PC-3 (cell line): ENCODE results near the gene TMEM126A. TPM values are rescaled to one million over a fixed set of nuclear protein-coding genes. Genes with fewer than 3 reads are reported as not detected.

Source experiments
- ATAC-seq: fragments of 200-7000 bp; cut with Tn5 transposase; 2 replicates; pipeline ENCODE4 v1.9.1; 2020; ENCODE audit warnings: mild to moderate bottlenecking, moderate library complexity
- BruUV-seq: library from RNA; stranded (reverse); fragments of 400-500 nt; replicated peaks from 2 replicates; lab custom pipeline; 2021; lab: Mats Ljungman, UMichigan
- CTCF ChIA-PET: fragments of 300-600 bp; sonication (Branson Sonifier 250); formaldehyde crosslinking; loops from one replicate; lab custom pipeline; 2022; ENCODE audit warnings: antibody characterized with exemption; lab: Charles Lee
- POLR2A ChIA-PET: fragments of 300-600 bp; sonication (Branson Sonifier 250); formaldehyde crosslinking; loops from one replicate; lab custom pipeline; 2022; ENCODE audit warnings: antibody characterized with exemption; ENCODE audit not compliant: unreplicated experiment; lab: Charles Lee
- DNase-seq: peaks from one replicate; pipeline ENCODE4 v3.0.0-alpha.2; 2015
- H2AFZ ChIP-seq: fragments of 300-600 bp; sonication (generic); 2 replicates; pipeline ENCODE4 v1.6.0; 2016; ENCODE audit warnings: antibody characterized with exemption, low read length
- H3F3A ChIP-seq: fragments of 300-600 bp; sonication (generic); one replicate; pipeline ENCODE4 v1.6.0; 2017; ENCODE audit warnings: antibody characterized with exemption, low read length, control low read depth, mild to moderate bottlenecking; ENCODE audit not compliant: unreplicated experiment
- H3K27ac ChIP-seq: fragments of 300-600 bp; sonication (generic); 2 replicates; pipeline ENCODE4 v1.5.1; 2016; ENCODE audit warnings: mild to moderate bottlenecking, low read length
- H3K27me3 ChIP-seq: fragments of 300-600 bp; sonication (generic); 2 replicates; pipeline ENCODE4 v1.6.1; 2016; ENCODE audit warnings: low read length, mixed read lengths
- H3K36me3 ChIP-seq: fragments of 300-600 bp; sonication (generic); 2 replicates; pipeline ENCODE4 v1.6.1; 2016; ENCODE audit warnings: low read depth, mixed run types, low read length, mixed read lengths
- H3K4me1 ChIP-seq: fragments of 300-600 bp; sonication (generic); 2 replicates; pipeline ENCODE4 v1.5.1; 2016; ENCODE audit warnings: low read length; ENCODE audit not compliant: insufficient read depth
- H3K4me2 ChIP-seq: fragments of 300-600 bp; sonication (generic); 2 replicates; pipeline ENCODE4 v1.6.0; 2016; ENCODE audit warnings: low read length
- H3K4me3 ChIP-seq: fragments of 300-600 bp; sonication (generic); 2 replicates; pipeline ENCODE4 v1.5.1; 2016; ENCODE audit warnings: mild to moderate bottlenecking, low read length, mixed read lengths
- H3K79me2 ChIP-seq: fragments of 300-600 bp; sonication (generic); 2 replicates; pipeline ENCODE4 v1.6.1; 2017; ENCODE audit warnings: low read length, mixed read lengths
- H3K9ac ChIP-seq: fragments of 300-600 bp; sonication (generic); 2 replicates; pipeline ENCODE4 v1.6.0; 2016; ENCODE audit warnings: mild to moderate bottlenecking, low read length
- H3K9me2 ChIP-seq: fragments of 300-600 bp; sonication (generic); replicated peaks from 2 replicates; pipeline ENCODE4 v1.6.1; 2016; ENCODE audit warnings: mixed run types, low read length, mixed read lengths
- H3K9me3 ChIP-seq: fragments of 300-600 bp; sonication (generic); 2 replicates; pipeline ENCODE4 v1.6.1; 2016; ENCODE audit warnings: low read length, mixed read lengths
- H4K20me1 ChIP-seq: fragments of 300-600 bp; sonication (generic); 2 replicates; pipeline ENCODE4 v1.6.1; 2016; ENCODE audit warnings: low read length, mixed read lengths
- EZH2 ChIP-seq: fragments of 300-600 bp; sonication (generic); IDR thresholded peaks from one replicate; pipeline ENCODE4 v1.6.1; 2017; ENCODE audit warnings: antibody characterized with exemption, mild to moderate bottlenecking, low read length; ENCODE audit not compliant: unreplicated experiment
- EZH2phosphoT487 ChIP-seq: fragments of 300-600 bp; sonication (generic); IDR thresholded peaks from 2 replicates; pipeline ENCODE4 v1.6.1; 2018; ENCODE audit warnings: mild to moderate bottlenecking, antibody characterized with exemption, low read length, borderline replicate concordance
- intact Hi-C: fragments of 100-400 bp; cut with micrococcal nuclease; formaldehyde crosslinking; loops from 2 replicates; pipeline ENCODE4 v1.9.0; 2023
- total RNA-seq: library from RNA; depleted of rRNA; stranded (reverse); fragments of >200 nt; gene quantifications from 2 replicates; pipeline ENCODE4 v1.2.3, GENCODE V29; 2014
- TF ChIP-seq, protein P1 (sequence below): fragments of 300-600 bp; sonication (generic); conservative IDR thresholded peaks from 2 replicates; pipeline ENCODE4 v1.5.1; 2017; ENCODE audit warnings: antibody characterized with exemption, low read depth, mild to moderate bottlenecking, low read length

TMEM126A gene
- total RNA-seq, 1 experiment from 2014 or later = 37.8 TPM

DNA sequence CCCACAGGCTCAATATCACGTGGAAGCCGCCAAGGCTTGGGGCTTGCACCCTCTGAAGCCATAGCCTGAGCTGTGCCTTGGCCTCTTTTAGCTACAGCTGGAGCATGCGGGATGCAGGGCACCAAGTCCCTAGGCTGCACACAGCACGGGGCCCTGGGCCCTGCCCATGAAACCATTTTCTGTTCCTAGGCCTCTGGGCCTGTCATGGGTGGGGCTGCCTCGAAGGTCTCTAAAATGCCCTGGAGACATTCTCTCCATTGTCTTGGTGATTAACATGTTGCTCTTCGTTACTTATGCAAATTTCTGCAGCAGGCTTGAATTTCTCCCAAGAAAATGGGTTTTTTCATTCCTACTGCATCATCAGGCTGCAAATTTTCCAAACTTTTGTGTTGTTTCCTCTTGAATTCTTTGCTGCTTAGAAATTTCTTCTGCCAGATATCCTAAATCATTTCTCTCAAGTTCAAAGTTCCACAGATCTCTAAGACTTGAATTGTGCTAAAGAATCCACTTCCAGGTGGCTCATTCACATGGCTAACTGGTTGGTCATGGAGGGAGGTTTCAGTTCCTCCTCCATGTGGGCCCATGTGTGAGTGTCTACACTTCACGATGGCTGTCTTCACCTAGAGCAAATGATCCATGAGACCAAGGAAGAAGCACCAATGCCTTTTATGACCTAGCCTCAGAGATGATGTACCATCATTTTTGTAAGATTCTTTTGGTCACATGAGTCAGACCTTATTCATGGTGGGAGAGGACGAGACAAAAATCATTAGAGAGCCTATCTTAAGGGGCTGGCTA lies 24.5 kb downstream of the TMEM126A start:
- CTCF ChIA-PET = no interaction called here
- BruUV-seq = no TSS peak

DNA sequence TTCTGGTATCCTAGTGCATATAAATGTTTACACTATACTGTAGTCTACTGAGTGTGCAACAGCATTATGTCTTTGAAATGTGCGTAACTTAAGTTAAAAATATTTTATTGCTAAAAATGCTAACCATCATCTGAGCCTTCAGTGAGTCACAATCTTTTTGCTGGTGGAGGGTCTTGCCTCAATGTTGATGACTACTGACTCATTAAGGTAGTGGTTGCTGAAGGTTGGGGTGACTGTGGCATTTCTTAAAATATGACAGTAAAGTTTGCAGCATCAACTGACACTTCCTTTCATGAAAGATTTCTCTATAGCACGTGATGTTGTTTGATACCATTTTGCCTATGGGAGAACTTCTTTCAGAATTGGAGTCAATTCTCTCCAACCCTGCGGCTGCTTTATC lies 25.6 kb downstream of the TMEM126A start:
- intact Hi-C loops = no loop called here
- H3K9me3 ChIP-seq = no peaks in the 10 kb centered on the region
- POLR2A ChIA-PET = no interaction called here

More for the DNA sequence above, 24.5 kb downstream of the TMEM126A start:
- H3K4me3 ChIP-seq = no peak overlapping the region
- H2AFZ ChIP-seq = no peak overlapping the region
- intact Hi-C loops = no loop called here
- H3K27ac ChIP-seq = no peak overlapping the region
- H3K9me2 ChIP-seq = no peaks in the 10 kb centered on the region
- no peak for DNase-seq
- H3K4me2 ChIP-seq = no peak overlapping the region
- no peaks in the 10 kb centered on the region for H3K36me3 ChIP-seq
- TF ChIP-seq EZH2phosphoT487 (no peak), EZH2 (no peak)
- TF ChIP-seq, protein P1, sequence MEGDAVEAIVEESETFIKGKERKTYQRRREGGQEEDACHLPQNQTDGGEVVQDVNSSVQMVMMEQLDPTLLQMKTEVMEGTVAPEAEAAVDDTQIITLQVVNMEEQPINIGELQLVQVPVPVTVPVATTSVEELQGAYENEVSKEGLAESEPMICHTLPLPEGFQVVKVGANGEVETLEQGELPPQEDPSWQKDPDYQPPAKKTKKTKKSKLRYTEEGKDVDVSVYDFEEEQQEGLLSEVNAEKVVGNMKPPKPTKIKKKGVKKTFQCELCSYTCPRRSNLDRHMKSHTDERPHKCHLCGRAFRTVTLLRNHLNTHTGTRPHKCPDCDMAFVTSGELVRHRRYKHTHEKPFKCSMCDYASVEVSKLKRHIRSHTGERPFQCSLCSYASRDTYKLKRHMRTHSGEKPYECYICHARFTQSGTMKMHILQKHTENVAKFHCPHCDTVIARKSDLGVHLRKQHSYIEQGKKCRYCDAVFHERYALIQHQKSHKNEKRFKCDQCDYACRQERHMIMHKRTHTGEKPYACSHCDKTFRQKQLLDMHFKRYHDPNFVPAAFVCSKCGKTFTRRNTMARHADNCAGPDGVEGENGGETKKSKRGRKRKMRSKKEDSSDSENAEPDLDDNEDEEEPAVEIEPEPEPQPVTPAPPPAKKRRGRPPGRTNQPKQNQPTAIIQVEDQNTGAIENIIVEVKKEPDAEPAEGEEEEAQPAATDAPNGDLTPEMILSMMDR = no peak
- H3K9ac ChIP-seq = no peak overlapping the region
- H3K27me3 ChIP-seq = no peaks in the 10 kb centered on the region
- no peaks in the 10 kb centered on the region for H3K79me2 ChIP-seq
- H4K20me1 ChIP-seq = no peaks in the 10 kb centered on the region
- no peaks in the 10 kb centered on the region for H3K9me3 ChIP-seq
- no peaks in the 10 kb centered on the region for H3F3A ChIP-seq
- POLR2A ChIA-PET = no interaction called here
- no peak for ATAC-seq
- no peaks in the 10 kb centered on the region for H3K4me1 ChIP-seq

More for the DNA sequence above, 25.6 kb downstream of the TMEM126A start:
- no peak for DNase-seq
- no peak overlapping the region for H3K27ac ChIP-seq
- no peaks in the 10 kb centered on the region for H3K27me3 ChIP-seq
- H3K4me3 ChIP-seq = no peak overlapping the region
- H3K79me2 ChIP-seq = no peaks in the 10 kb centered on the region
- no peaks in the 10 kb centered on the region for H3F3A ChIP-seq
- H3K4me2 ChIP-seq = no peak overlapping the region
- H2AFZ ChIP-seq = no peak overlapping the region
- H3K9me2 ChIP-seq = no peaks in the 10 kb centered on the region
- no peak overlapping the region for H3K9ac ChIP-seq
- TF ChIP-seq, protein P1 = no peak
- TF ChIP-seq EZH2 = no peak
- no peak for TF ChIP-seq EZH2phosphoT487
- no TSS peak for BruUV-seq
- CTCF ChIA-PET = no interaction called here
- H3K36me3 ChIP-seq = no peaks in the 10 kb centered on the region
- H3K4me1 ChIP-seq = no peaks in the 10 kb centered on the region
- no peaks in the 10 kb centered on the region for H4K20me1 ChIP-seq
- no peak for ATAC-seq
